AG09319 (cell line): Measurements from ENCODE around the gene CDH13.

Source experiments
- DNase-seq: peaks from one replicate; pipeline ENCODE4 v3.0.0-alpha.2; 2010; ENCODE audit warnings: low read depth; ENCODE audit errors: extremely low read depth
- TF ChIP-seq, protein P1 (sequence below): IDR thresholded peaks from 2 replicates; pipeline ENCODE4 v1.5.1; 2011; ENCODE audit warnings: low read depth, mild to moderate bottlenecking, inconsistent platforms, low read length, moderate library complexity

Gene CDH13

GRCh38 chr16:83095941-83096692, 469.3 kb downstream of the CDH13 start:
- TF ChIP-seq, protein P1, sequence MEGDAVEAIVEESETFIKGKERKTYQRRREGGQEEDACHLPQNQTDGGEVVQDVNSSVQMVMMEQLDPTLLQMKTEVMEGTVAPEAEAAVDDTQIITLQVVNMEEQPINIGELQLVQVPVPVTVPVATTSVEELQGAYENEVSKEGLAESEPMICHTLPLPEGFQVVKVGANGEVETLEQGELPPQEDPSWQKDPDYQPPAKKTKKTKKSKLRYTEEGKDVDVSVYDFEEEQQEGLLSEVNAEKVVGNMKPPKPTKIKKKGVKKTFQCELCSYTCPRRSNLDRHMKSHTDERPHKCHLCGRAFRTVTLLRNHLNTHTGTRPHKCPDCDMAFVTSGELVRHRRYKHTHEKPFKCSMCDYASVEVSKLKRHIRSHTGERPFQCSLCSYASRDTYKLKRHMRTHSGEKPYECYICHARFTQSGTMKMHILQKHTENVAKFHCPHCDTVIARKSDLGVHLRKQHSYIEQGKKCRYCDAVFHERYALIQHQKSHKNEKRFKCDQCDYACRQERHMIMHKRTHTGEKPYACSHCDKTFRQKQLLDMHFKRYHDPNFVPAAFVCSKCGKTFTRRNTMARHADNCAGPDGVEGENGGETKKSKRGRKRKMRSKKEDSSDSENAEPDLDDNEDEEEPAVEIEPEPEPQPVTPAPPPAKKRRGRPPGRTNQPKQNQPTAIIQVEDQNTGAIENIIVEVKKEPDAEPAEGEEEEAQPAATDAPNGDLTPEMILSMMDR, result no peak
- DNase-seq, result no peak

GRCh38 chr16:83098536-83098935, 471.8 kb downstream of the CDH13 start:
- no peak for DNase-seq
- TF ChIP-seq, protein P1, result no peak

DNA sequence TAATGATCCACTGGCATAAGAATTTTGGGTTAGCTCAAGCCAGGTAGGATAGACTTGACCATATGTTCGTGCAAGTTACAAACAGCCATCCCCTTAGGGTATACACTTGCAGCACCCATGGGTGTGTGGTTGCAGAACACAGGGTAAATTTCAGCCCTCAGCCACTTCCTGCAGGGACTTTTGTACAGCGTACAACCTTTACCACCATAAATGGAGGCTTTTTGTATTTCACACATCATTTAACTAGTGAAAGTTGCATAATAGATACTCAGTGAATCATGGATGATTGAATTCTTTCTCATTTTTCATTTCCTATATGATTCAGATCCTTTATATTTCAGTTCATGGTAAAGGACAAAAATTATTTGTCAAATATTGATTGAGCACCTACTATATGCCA, 473.9 kb downstream of the CDH13 start:
- TF ChIP-seq, protein P1, result no peak
- DNase-seq, result no peak

- TF ChIP-seq, protein P1, result no peak
- no peak for DNase-seq
Measured at GRCh38 chr16:83102336-83102735, 475.6 kb downstream of the CDH13 start.

- no peak for DNase-seq
- TF ChIP-seq, protein P1, result no peak
Measured at GRCh38 chr16:83105279-83106077, 478.7 kb downstream of the CDH13 start.

- DNase-seq, result no peak
- TF ChIP-seq, protein P1, result peak; percentile 24
Measured at GRCh38 chr16:83109490-83110125, 482.8 kb downstream of the CDH13 start.

- no peak for DNase-seq
- TF ChIP-seq, protein P1, result no peak
Measured at GRCh38 chr16:83110269-83110668, 483.5 kb downstream of the CDH13 start.
